ENCODE results near the gene DLL4.

DLL4 gene

GRCh38 chr15:40899536-40900207 lies 29.5 kb upstream of the DLL4 start:
- H3K9ac ChIP-seq (ENCODE audit: low read length) = no peak overlapping the region
- H3K4me3 ChIP-seq (ENCODE audit: low read length) = no peak overlapping the region
- TF ChIP-seq CTCF (IDR thresholded peaks at IDR 0.05; ENCODE audit: low read depth, low read length) (no peak), EZH2phosphoT487 (IDR thresholded peaks at IDR 0.05; ENCODE audit: low read depth) (no peak)
- no peak overlapping the region for H3K27ac ChIP-seq (ENCODE audit: low read length)
- H2AFZ ChIP-seq (ENCODE audit: low read depth, low read length) = no peak overlapping the region
- H3K4me1 ChIP-seq (ENCODE audit: low read length) = peaks cover 7% of the 10 kb centered on the region
- H3K27me3 ChIP-seq (ENCODE audit: low read depth, low read length) = no peaks in the 10 kb centered on the region
- H4K20me1 ChIP-seq (ENCODE audit: insufficient read depth, low read length) = no peaks in the 10 kb centered on the region
- no peak overlapping the region for H3K4me2 ChIP-seq (ENCODE audit: low read length)
- no peaks in the 10 kb centered on the region for H3K9me3 ChIP-seq (ENCODE audit: insufficient read depth, low read length)
- peaks cover 29% of the 10 kb centered on the region for H3K36me3 ChIP-seq (replicated peaks; ENCODE audit: low read depth, low read length)
- H3K79me2 ChIP-seq (ENCODE audit: low read length) = peaks cover 18% of the 10 kb centered on the region

GRCh38 chr15:40900256-40901052 lies 28.7 kb upstream of the DLL4 start:
- H2AFZ ChIP-seq (ENCODE audit: low read depth, low read length) = no peak overlapping the region
- peaks cover 29% of the 10 kb centered on the region for H3K36me3 ChIP-seq (replicated peaks; ENCODE audit: low read depth, low read length)
- no peak overlapping the region for H3K4me3 ChIP-seq (ENCODE audit: low read length)
- peaks cover 4% of the 10 kb centered on the region for H3K4me1 ChIP-seq (ENCODE audit: low read length)
- no peak overlapping the region for H3K9ac ChIP-seq (ENCODE audit: low read length)
- no peaks in the 10 kb centered on the region for H3K9me3 ChIP-seq (ENCODE audit: insufficient read depth, low read length)
- H3K79me2 ChIP-seq (ENCODE audit: low read length) = peaks cover 10% of the 10 kb centered on the region
- no peak overlapping the region for H3K4me2 ChIP-seq (ENCODE audit: low read length)
- no peaks in the 10 kb centered on the region for H4K20me1 ChIP-seq (ENCODE audit: insufficient read depth, low read length)
- no peak overlapping the region for H3K27ac ChIP-seq (ENCODE audit: low read length)
- no peak for TF ChIP-seq CTCF (IDR thresholded peaks at IDR 0.05; ENCODE audit: low read depth, low read length)
- H3K27me3 ChIP-seq (ENCODE audit: low read depth, low read length) = no peaks in the 10 kb centered on the region

- no peak for TF ChIP-seq EZH2phosphoT487 (IDR thresholded peaks at IDR 0.05; ENCODE audit: low read depth)
- no peak for TF ChIP-seq CTCF (IDR thresholded peaks at IDR 0.05; ENCODE audit: low read depth, low read length)
- no peaks in the 10 kb centered on the region for H3K9me3 ChIP-seq (ENCODE audit: insufficient read depth, low read length)
- H3K9ac ChIP-seq (ENCODE audit: low read length) = no peak overlapping the region
- H3K36me3 ChIP-seq (replicated peaks; ENCODE audit: low read depth, low read length) = peaks cover 29% of the 10 kb centered on the region
- H3K4me1 ChIP-seq (ENCODE audit: low read length) = peaks cover 2% of the 10 kb centered on the region
- H3K4me2 ChIP-seq (ENCODE audit: low read length) = no peak overlapping the region
- H3K79me2 ChIP-seq (ENCODE audit: low read length) = peaks cover 4% of the 10 kb centered on the region
- no peak overlapping the region for H2AFZ ChIP-seq (ENCODE audit: low read depth, low read length)
- no peak overlapping the region for H3K27ac ChIP-seq (ENCODE audit: low read length)
- H4K20me1 ChIP-seq (ENCODE audit: insufficient read depth, low read length) = no peaks in the 10 kb centered on the region
- no peak overlapping the region for H3K4me3 ChIP-seq (ENCODE audit: low read length)
- H3K27me3 ChIP-seq (ENCODE audit: low read depth, low read length) = no peaks in the 10 kb centered on the region
Observed at GRCh38 chr15:40901053-40901443, 28.1 kb upstream of the DLL4 start.

All from OCI-LY3 (cell line).